ENCODE results near the gene RANBP9. TPM values are rescaled to one million over a fixed set of nuclear protein-coding genes. Genes with fewer than 3 reads are reported as not detected.

Gene RANBP9
- total and polyA plus RNA-seq, 2 of the 13 experiments (the other 11 are each of a cell fraction or from before 2014, with no cell fraction given): 26.6 to 30.6 TPM

- H4K20me1 ChIP-seq (ENCODE audit: insufficient read depth, low read length): no peaks in the 10 kb centered on the region
- intact Hi-C loops (cut with micrococcal nuclease; ENCODE audit: unreplicated experiment) (no loop called here), in situ Hi-C loops (cut with HindIII; ENCODE audit: extremely low pct_ligation_motif_present, low pct_unique_long_range_greater_than_20kb) (loop anchor here (5.0 kb wide), 1 partner anchor 39 kb away; the partner anchor contains the start of gene NOL7)
- peaks cover 0 to 5% of the 10 kb centered on the region in 2 experiments; a peak in 2 of 5 replicates for H3K36me3 ChIP-seq (replicated peaks in 1 of 2; ENCODE audit: control insufficient read depth in 1 of 2, insufficient read depth in 2 of 2, low read length in 2 of 2)
- H3K4me2 ChIP-seq (ENCODE audit: low read depth, low read length): no peak overlapping the region
- no peak overlapping the region for H2AFZ ChIP-seq (ENCODE audit: low read length)
- DNase-seq (ENCODE audit: low spot score): no peak
- no peak overlapping the region for H3K9ac ChIP-seq (ENCODE audit: insufficient read depth, low read depth, low read length)
- H3K79me2 ChIP-seq (ENCODE audit: insufficient read depth, low read length): peaks cover 25% of the 10 kb centered on the region
- H3K9me3 ChIP-seq (ENCODE audit: low read length): no peaks in the 10 kb centered on the region
- H3K27ac ChIP-seq (ENCODE audit: extremely low read length, insufficient read depth, low read length): no peak overlapping the region
- H3K27me3 ChIP-seq (ENCODE audit: control insufficient read depth in 1 of 2, insufficient read depth in 2 of 2, low read length in 2 of 2): no peaks in the 10 kb centered on the region
- WGBS (ENCODE audit: low lambda C conversion rate): 93% methylated on average over 3 of the region's 3 CpGs
- no peak overlapping the region for H3K4me3 ChIP-seq (replicated peaks in 1 of 3; ENCODE audit: insufficient read depth in 1 of 3, low read depth in 2 of 3, low read length in 3 of 3)
- CTCF ChIA-PET (ENCODE audit: low intra/inter-chr PET ratio, low total read pairs): no interaction called here
- TF ChIP-seq SSRP1 (CRISPR knock-in tag; IDR thresholded peaks at IDR 0.05) (no peak), ZNF552 (CRISPR knock-in tag; IDR thresholded peaks at IDR 0.05; ENCODE audit: borderline replicate concordance) (no peak), SP140L (CRISPR knock-in tag; IDR thresholded peaks at IDR 0.05; ENCODE audit: borderline replicate concordance) (no peak), PAWR (CRISPR knock-in tag; IDR thresholded peaks at IDR 0.05; ENCODE audit: borderline replicate concordance) (no peak), NONO (IDR thresholded peaks at IDR 0.05) (no peak), NONO (CRISPR knock-in tag; conservative IDR thresholded peaks at IDR 0.05) (no peak), ERF (CRISPR knock-in tag; IDR thresholded peaks at IDR 0.05) (no peak), ZMAT3 (CRISPR knock-in tag; conservative IDR thresholded peaks at IDR 0.05) (no peak), MTF2 (CRISPR knock-in tag; IDR thresholded peaks at IDR 0.05; ENCODE audit: borderline replicate concordance) (no peak), ZNF781 (CRISPR knock-in tag; IDR thresholded peaks at IDR 0.05; ENCODE audit: borderline replicate concordance, not compliant biosample characterization) (no peak), ZFYVE20 (CRISPR knock-in tag; IDR thresholded peaks at IDR 0.05; ENCODE audit: borderline replicate concordance, low read depth) (no peak), ZNF224 (CRISPR knock-in tag; IDR thresholded peaks at IDR 0.05) (no peak), AFF4 (CRISPR knock-in tag; IDR thresholded peaks at IDR 0.05) (no peak), ZNF350 (CRISPR knock-in tag; IDR thresholded peaks at IDR 0.05; ENCODE audit: borderline replicate concordance, low read depth) (no peak), ZNF446 (CRISPR knock-in tag; IDR thresholded peaks at IDR 0.05) (no peak), ZNF883 (CRISPR knock-in tag; IDR thresholded peaks at IDR 0.05; ENCODE audit: not compliant biosample characterization) (no peak), ZBTB8A (CRISPR knock-in tag; IDR thresholded peaks at IDR 0.05; ENCODE audit: borderline replicate concordance, low read depth) (no peak)
- TF ChIP-seq, protein P1, sequence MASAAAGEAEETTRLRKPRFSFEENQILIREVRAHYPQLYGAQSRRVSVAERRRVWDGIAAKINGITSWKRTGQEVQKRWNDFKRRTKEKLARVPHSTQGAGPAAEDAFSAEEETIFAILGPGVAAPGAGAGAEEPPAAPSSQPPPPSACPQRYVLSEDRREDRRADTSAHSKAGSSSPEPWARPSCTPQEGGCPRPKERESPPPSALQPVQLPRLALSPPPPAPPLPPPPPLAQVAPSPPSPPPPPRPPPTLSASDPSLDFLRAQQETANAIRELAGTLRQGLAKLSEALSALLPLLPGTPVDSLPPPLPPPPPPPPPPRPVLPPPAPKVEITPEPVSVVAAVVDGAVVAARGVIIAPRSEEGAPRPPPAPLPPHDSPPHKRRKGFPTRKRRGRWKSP (CRISPR knock-in tag; IDR thresholded peaks at IDR 0.05): no peak
- no TSS peak for BruUV-seq (replicated peaks)
- POLR2A ChIA-PET: no interaction called here
- no peak for FAIRE-seq
- ATAC-seq: no peak
- H3K4me1 ChIP-seq (ENCODE audit: insufficient read depth, low read length): peaks cover 32% of the 10 kb centered on the region
Observed at GRCh38 chr6:13577926-13578325, 133.7 kb downstream of the RANBP9 start.
